GF-D8 (cell line): ENCODE measurements around the gene KRTAP13-1.

ENCODE experiments used
- DNase-seq: peaks from one replicate; lab custom pipeline; 2025; lab: John Stamatoyannopoulos, UW

KRTAP13-1 gene, protein sequence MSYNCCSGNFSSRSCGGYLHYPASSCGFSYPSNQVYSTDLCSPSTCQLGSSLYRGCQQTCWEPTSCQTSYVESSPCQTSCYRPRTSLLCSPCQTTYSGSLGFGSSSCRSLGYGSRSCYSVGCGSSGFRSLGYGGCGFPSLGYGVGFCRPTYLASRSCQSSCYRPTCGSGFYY

DNA sequence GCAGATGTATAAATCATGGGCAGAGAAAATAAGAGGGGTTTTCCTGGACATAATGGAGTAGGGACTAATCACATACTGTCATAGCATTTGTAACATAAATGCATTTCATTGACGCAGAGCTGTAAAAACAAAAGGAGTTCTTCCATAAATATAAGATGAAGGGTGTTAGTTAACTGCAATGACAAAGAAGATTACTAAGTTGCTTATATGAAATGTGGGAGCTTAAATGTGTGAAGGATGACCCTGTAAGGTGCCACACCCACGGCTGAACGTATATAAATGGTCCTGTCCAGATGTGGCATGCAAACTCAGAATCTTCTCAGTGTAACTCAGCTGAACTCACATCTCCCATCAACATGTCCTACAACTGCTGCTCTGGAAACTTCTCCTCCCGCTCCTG lies at the start of gene KRTAP13-1:
KRTAP13-1 (plus strand) TSS at position 301 of the 400 bp plus-strand sequence; CDS start at position 357, 56 bp downstream.
- no peak for DNase-seq

DNA sequence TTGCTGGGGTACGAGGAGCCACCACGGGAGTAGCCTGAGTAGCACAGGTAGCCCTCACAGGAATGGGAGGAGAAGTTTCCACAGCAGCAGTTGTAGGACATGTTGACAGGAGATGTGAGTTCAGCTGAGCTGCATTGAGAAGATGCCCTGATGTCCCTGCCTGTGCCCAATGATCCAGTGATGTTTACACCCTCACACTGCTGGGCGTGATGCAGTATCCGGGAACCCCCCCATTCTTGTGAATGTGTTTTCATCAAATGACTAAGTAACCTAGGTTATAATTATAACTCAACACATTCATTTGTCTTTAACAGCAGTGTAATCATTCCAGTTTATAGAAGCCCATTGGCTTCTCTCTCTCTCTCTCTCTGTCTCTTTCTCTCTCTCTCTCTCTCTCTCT lies 47.3 kb upstream of the KRTAP13-1 start, which contains the start of gene KRTAP23-1:
KRTAP23-1 (minus strand) TSS at position 101 of the 400 bp plus-strand sequence; CDS start at position 101, 0 bp downstream.
- DNase-seq, result no peak

DNA sequence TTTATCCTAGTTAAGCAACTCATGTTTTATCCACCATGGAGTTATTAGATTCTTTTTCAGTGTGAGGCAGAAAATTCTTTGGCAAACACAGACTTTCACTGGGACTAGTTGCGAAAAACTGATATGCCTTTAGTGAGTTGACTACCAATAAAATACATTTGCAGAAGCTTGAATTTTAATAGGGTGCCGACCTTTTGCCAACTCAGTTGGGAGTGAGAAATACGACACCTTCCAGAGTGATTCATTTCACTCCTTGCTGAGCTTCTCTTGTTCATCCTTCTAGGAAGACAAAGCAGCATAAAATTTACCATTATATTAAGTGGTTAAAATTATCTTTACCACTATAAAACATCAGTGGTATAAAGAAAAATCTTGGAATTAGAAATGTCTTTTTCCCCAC lies 46.3 kb upstream of the KRTAP13-1 start:
- no peak for DNase-seq

DNA sequence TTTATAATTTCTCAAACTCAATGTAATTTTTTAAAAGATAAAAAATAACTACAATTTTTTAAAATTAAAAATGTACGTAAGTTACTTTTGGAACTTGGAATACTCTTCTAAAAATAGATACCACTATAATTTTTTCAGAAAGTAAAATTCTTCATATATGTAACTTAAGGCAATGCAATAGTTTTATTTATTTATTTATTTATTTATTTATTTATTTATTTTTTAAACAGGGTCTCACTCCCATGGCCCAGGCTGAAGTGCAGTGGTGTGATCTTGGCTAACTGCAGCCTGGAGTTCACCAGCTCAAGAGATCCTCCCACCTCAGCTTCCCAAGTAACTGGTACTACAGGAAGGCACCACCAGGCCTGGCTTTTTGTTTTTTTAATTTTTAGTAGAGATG lies 44.3 kb upstream of the KRTAP13-1 start:
- DNase-seq, result no peak

- DNase-seq, result no peak
Observed at GRCh38 chr21:30354308-30355005, 41.4 kb upstream of the KRTAP13-1 start.

DNA sequence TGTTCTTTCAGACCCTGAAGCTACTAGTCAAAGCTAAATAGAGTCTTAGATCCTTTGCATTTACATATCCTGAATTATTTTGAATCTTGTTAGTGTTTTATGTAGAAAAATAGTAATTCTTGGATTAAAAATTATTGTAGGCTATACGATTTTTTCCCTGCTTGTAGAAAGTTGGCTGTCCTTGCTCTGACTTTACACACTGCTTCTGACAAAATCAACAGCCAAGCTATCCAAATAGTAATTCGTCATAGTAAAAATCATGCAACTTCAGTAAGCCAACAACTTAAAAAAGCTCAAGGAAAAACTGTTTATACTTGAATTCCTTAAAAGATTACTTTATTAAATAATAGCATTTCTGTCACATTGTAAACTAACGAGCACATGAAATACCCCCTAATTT lies 39.9 kb upstream of the KRTAP13-1 start:
- DNase-seq, result no peak

DNA sequence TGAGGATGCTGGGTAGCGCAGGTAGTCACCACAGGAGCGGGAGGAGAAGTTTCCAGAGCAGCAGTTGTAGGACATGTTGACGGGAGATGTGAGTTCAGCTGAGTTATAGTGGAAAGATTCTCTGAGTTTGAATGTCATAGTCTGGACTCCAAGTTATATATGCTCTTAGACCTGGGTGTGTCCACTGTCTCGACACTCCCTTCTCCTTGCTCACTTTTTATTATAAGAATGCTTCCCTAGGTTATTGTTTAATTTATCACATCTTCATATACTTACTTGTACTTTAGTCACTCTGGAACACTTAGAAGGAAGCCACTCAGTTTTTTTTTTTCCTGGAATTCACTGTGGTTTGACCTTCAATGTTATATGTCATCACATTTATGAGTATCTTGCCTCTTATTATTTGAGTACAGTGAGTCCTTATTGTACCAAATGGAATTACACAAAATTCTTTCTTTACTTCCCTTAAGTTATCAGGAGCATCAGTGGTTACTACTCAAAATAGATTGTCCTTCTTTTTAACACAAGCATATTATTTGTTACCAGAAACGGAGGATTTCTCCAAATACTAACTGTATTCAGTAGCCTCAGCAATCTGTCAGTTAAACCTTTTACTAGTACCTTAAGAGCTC lies 23.6 kb upstream of the KRTAP13-1 start, which contains the start of gene KRTAP13-2:
KRTAP13-2 (minus strand) TSS at position 133 of the 632 bp plus-strand sequence; CDS start at position 75, 58 bp downstream.
- no peak for DNase-seq

DNA sequence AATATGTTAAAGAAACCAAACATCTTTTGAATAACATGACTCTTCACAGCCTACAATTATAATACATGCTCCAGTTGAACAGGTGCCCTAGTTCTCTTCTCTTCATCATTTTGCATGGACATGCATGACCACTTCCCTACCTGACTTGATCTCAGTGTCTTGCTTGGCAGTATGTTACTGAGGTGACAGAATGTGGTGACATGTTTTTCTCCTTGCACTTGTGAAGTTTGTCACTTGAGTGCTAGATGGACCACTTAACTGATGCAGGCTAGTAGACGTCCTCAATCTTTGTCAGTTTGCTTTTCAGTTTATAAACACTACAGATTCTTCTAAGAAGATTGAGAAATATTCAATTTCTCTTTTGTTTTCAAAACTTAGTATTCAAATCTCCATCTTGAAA lies 13.6 kb upstream of the KRTAP13-1 start:
- DNase-seq, result no peak

DNA sequence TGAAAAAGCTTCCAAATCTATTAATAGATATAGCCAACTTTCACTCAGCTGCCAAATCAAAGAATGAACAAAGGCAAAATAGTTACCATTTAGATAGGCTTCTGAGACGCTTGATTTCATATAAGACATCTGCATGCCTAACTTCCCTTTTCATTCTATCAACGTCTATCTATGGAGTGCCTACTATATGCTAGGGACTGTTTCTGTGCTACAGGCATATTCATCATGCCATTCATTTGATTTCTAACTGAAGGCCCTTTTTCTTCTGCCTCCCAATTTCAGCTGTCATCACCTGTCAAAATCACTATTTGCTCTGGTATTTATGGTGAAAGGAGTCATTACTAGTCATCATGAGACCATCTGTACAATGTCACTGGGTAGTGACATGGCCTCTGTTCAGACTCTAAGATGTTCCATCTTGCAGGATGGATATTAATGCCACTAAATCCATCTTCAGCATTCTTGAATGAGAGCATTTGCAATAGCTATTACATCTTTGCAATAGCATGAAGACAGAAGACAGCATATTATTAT lies 4.3 kb upstream of the KRTAP13-1 start:
- no peak for DNase-seq

- DNase-seq, result peak; percentile 11
Observed at GRCh38 chr21:30408782-30409494, 13.1 kb downstream of the KRTAP13-1 start.

DNA sequence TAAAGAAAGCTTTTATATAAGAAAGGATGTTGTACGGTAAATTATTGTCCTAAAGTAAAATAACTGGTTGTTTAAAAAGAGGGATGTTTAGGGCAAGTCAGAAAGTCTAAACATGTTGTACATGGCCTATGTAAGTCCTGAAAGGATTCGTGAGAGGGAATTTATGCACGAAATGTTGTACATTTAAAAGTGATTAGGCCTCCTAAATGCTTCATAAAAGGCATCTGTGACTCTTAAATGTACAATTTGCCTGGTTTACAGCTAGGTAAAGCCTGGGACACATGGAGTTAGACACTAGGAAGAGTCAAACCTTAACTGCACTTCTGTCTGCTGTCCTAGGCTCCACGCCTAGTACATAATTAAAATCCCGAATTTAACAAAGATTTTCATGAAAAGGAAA lies 20.2 kb downstream of the KRTAP13-1 start:
- no peak for DNase-seq

DNA sequence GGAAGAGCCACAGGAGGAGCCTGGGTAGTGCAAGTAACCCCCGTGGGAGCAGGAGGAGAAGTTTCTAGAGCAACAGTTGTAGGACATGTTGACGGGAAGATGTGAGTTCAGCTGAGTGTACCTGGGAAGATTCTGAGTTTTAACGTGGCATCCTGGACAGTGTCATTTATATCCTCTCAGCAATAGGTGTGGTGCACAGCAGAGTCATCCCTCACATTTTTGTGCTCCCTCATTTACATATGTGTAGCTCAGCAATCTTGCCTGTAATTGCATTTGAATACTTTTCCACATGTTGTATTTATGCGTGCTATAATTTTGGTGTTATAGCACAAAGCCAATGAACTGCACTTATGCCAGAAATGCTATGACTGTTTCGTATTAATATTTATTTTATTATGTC lies 30.0 kb downstream of the KRTAP13-1 start, which contains the start of gene KRTAP13-3:
KRTAP13-3 (minus strand) TSS at position 101 of the 400 bp plus-strand sequence; CDS start at position 87, 14 bp downstream.
- no peak for DNase-seq

DNA sequence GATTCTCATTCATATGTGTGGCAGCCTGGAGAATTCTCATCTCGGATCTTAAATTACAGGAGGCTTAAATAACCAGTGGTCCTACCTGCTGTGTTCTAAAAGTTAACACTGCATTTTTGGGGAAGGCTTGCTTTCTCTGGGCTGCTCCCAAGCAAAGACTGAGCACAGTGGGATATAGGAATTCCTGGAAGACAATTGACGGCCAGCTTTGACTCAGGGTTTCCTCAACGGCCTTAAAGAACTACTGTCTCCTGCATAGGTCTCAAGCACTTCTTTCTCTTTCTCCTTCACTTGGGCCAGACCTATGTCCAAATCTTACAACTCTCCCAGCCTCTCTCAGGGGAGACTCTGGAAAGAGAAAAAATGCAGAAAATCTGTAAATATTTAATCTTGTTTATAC lies 30.9 kb downstream of the KRTAP13-1 start:
- no peak for DNase-seq

DNA sequence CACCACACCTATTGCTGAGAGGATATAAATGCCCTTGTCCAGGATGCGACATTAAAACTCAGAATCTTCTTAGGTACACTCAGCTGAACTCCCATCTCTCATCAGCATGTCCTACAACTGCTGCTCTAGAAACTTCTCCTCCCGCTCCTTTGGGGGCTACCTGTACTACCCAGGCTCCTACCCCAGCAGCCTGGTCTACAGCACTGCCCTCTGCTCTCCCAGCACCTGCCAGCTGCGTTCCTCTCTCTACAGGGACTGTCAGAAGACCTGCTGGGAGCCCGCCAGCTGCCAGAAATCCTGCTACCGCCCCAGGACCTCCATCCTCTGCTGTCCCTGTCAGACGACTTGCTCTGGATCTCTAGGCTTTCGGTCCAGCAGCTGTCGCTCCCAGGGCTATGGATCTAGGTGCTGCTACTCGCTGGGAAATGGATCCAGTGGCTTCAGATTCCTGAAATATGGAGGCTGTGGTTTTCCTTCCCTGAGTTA lies 34.4 kb downstream of the KRTAP13-1 start, which contains the start of gene KRTAP13-4:
KRTAP13-4 (plus strand) TSS at position 51 of the 486 bp plus-strand sequence; CDS start at position 107, 56 bp downstream.
- DNase-seq, result no peak

DNA sequence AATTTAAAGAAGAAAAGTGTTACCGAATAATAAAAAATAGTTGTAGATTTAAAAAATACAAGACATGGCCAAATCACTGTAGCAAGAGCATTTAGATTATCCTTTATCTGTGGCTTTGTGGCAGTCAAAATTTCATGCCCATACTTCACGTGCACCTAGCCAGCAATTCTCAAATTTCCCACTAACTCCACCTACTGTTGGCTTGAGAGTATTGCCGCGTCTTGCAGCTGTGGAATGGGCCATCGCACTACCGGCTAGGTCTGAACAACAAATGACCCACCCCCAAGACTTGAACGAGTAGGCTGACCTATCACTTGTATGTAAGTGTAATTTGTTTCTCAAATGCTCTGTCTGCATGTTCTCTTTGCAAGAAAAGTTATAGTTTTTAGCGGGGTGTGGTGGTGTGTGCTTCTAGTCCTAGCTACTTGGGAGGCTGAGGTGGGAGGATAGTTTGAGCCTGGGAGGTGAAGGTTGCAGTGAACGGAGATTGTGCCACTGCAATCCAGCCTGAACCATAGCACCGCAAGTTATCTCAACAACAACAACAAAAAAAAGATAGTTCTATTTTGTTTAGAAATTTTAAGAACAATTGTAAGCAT lies 38.3 kb downstream of the KRTAP13-1 start:
- no peak for DNase-seq

- DNase-seq, result no peak
Observed at GRCh38 chr21:30437010-30437565, 41.3 kb downstream of the KRTAP13-1 start.

- no peak for DNase-seq
Observed at GRCh38 chr21:30439975-30440374, 44.1 kb downstream of the KRTAP13-1 start, which contains the start of gene KRTAP15-1. TSS of gene KRTAP15-1 (plus strand) at chr21:30440275. CDS start at chr21:30440328, 53 bp downstream.

- no peak for DNase-seq
Observed at GRCh38 chr21:30443226-30443625, 47.4 kb downstream of the KRTAP13-1 start.

- no peak for DNase-seq
Observed at GRCh38 chr21:30444204-30444603, 48.4 kb downstream of the KRTAP13-1 start.
